Nephron progenitor cell (in vitro differentiated cells): ENCODE measurements around the gene SCAP.

ENCODE experiments used
- DNase-seq: peaks from one replicate; pipeline ENCODE4 v3.0.0; 2021
- H3K27ac Mint-ChIP-seq: 2 replicates; pipeline ENCODE4 v1.8.0; 2021; ENCODE audit warnings: mild to moderate bottlenecking, moderate library complexity, mixed read lengths
- H3K27me3 Mint-ChIP-seq: 2 replicates; pipeline ENCODE4 v1.8.0; 2021; ENCODE audit warnings: mild to moderate bottlenecking, low read depth, mixed read lengths; ENCODE audit not compliant: poor library complexity
- H3K36me3 Mint-ChIP-seq: 2 replicates; pipeline ENCODE4 v1.8.0; 2021; ENCODE audit warnings: low read depth, mixed read lengths
- H3K4me1 Mint-ChIP-seq: 2 replicates; pipeline ENCODE4 v1.8.0; 2021; ENCODE audit warnings: mixed read lengths
- H3K4me3 Mint-ChIP-seq: 2 replicates; pipeline ENCODE4 v1.8.0; 2021; ENCODE audit warnings: mild to moderate bottlenecking, moderate library complexity, mixed read lengths
- H3K9me3 Mint-ChIP-seq: 2 replicates; pipeline ENCODE4 v1.8.0; 2021; ENCODE audit warnings: mild to moderate bottlenecking, moderate library complexity, mixed read lengths
- TF ChIP-seq, protein P1 (sequence below): fragments of 200-600 bp; sonication (generic); IDR thresholded peaks from 2 replicates; pipeline ENCODE4 v1.5.0; 2021; ENCODE audit warnings: antibody characterized with exemption

SCAP gene

DNA sequence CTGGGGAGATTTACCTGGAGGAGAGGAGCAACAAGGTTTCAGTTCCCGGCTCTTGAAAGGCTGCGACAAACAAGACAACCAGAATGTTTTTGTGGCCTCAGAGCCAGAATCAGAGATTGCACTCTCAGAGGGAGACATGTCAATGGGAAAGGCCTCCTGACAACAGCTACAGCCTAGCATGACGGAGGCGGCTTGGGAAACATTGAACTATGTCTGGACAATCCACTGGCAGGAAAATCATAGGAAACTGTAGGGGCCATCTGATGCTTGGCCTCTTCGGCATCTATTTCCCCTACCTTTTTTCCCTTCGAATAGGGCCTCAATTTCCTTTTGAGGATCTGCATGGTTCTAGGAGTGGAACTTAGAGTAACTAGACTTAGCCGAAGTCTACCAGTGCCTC, 108.1 kb downstream of the SCAP start:
- no peaks in the 10 kb centered on the region for H3K4me1 Mint-ChIP-seq
- no peak for DNase-seq
- H3K36me3 Mint-ChIP-seq, result no peaks in the 10 kb centered on the region
- TF ChIP-seq, protein P1, sequence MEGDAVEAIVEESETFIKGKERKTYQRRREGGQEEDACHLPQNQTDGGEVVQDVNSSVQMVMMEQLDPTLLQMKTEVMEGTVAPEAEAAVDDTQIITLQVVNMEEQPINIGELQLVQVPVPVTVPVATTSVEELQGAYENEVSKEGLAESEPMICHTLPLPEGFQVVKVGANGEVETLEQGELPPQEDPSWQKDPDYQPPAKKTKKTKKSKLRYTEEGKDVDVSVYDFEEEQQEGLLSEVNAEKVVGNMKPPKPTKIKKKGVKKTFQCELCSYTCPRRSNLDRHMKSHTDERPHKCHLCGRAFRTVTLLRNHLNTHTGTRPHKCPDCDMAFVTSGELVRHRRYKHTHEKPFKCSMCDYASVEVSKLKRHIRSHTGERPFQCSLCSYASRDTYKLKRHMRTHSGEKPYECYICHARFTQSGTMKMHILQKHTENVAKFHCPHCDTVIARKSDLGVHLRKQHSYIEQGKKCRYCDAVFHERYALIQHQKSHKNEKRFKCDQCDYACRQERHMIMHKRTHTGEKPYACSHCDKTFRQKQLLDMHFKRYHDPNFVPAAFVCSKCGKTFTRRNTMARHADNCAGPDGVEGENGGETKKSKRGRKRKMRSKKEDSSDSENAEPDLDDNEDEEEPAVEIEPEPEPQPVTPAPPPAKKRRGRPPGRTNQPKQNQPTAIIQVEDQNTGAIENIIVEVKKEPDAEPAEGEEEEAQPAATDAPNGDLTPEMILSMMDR, result no peak
- no peak overlapping the region for H3K27ac Mint-ChIP-seq
- H3K9me3 Mint-ChIP-seq, result no peaks in the 10 kb centered on the region
- H3K4me3 Mint-ChIP-seq, result no peak overlapping the region
- H3K27me3 Mint-ChIP-seq, result peaks cover 18% of the 10 kb centered on the region

DNA sequence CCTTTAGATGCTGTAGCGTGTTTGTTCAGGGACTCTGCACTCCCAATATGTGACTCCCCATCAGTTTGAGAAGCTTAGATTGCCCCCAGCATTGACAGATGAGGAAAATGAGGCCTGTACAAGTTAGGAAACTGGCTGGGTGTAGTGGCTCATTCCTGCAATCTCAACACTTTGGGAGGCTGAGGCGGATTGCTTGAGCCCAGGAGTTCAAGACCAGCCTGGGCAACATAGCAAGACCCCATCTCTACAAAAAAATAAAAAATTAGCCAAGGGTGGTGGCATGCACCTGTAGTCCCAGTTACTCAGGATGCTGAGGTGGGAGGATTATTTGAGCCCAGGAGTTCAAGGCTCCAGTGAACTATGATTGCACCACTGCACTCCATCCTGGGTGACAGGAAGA, 108.9 kb downstream of the SCAP start:
- DNase-seq, result no peak
- TF ChIP-seq, protein P1, result no peak
- H3K4me3 Mint-ChIP-seq, result no peak overlapping the region
- no peaks in the 10 kb centered on the region for H3K36me3 Mint-ChIP-seq
- H3K9me3 Mint-ChIP-seq, result no peaks in the 10 kb centered on the region
- H3K27ac Mint-ChIP-seq, result no peak overlapping the region
- H3K27me3 Mint-ChIP-seq, result peaks cover 12% of the 10 kb centered on the region
- no peaks in the 10 kb centered on the region for H3K4me1 Mint-ChIP-seq

DNA sequence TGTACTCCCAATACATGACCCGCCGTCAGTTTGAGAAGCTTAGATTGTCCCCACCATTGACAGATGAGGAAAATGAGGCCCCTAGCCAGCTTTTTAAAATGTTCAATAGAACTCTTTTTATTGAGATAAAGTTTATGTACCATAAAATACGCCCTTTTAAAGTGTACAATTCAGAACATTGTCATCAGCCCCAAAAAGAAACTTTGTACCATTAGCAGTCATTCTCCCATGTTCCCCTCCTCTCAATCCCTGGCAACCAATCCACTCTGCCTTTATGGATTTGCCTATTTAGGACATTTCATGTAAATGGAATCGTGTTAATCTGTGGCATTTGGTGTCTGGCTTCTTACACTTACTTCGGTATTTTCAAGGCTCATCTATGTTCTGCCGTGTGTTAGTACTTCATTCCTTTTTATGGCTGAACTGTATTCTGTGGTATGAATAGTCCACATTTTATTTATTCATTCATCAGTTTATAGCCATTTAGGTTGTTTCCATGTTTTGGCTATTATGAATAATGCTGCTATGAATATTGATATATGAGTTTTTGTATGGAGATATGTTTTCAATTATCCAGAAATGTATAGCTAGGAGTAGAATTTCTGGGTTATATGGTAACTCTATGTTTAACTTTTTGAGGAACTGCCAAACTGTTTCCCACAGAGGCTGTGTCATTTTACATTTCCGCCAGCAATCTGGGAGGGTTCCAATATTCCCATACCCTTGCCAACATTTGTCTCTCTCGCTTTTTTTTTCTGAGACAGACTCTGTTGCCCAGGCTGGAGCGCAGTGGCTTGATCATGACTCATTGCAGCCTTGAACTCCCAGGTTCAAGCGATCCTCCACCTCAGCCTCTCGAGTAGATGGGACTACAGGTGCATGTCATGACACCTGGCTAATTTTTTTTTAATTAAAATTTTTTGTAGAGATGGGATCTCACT, 110.3 kb downstream of the SCAP start:
- Mint-ChIP-seq H3K4me3 (no peak overlapping the region), H3K27ac (no peak overlapping the region), H3K36me3 (peaks cover under 1% of the 10 kb centered on the region), H3K4me1 (no peaks in the 10 kb centered on the region), H3K9me3 (peaks cover under 1% of the 10 kb centered on the region), H3K27me3 (peaks cover 12% of the 10 kb centered on the region)
- no peak for DNase-seq
- TF ChIP-seq, protein P1, result no peak
